ENCODE data around the gene ERCC4. TPM values are rescaled to one million over a fixed set of nuclear protein-coding genes. Genes with fewer than 3 reads are reported as not detected.

ERCC4 gene
- polyA plus RNA-seq, 2 of the 4 experiments (the other 2 are of a cell fraction), result 5.9 to 15.1 TPM

DNA sequence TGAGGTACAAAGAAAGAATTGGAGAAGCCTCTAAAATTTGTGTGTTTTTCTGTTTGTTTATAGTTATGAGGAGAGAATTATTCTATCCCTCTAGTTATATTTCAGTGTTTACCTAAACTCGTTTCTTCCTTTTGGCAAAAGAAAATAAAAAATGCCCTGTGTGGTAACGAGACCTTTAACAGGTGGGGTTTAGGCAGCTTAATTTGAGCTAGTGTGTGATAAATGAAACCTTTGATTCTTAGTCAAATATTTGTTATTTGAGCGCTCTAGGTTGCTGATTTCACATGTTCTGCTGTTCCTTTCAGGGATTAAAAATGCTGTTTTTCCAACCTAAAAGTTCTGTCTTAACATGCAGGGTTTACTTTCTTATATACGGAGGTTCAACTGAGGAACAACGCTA is 17.5 kb downstream of the ERCC4 start:
- CTCF ChIA-PET, result interaction anchor here (0.6 to 3.1 kb wide), 5 partner anchors 11 to 591 kb away, joined by 3 to 15 read pairs (median 3); partner anchors contain the start of gene ERCC4
- H3K4me3 ChIP-seq, result no peak overlapping the region
- H3K4me1 ChIP-seq, result peaks cover 29% of the 10 kb centered on the region
- WGBS (ENCODE audit: missing lambda C conversion rate), result 93% methylated on average over 5 of the region's 5 CpGs
- no peak for ATAC-seq
- H3K27ac ChIP-seq, result peak overlapping the region; percentile 58 to 79
- no peak for FAIRE-seq
- no peak for DNase-seq (ENCODE audit: low read depth in 1 of 2, low spot score in 1 of 2)
- peak overlapping the region; percentile 66; the same call in 2 of the 3 replicates for H3K4me2 ChIP-seq
- TF ChIP-seq MAFK (IDR thresholded peaks at IDR 0.05; ENCODE audit: partially characterized antibody) (no peak), CEBPB (IDR thresholded peaks at IDR 0.05) (no peak), PHF8 (IDR thresholded peaks at IDR 0.05; ENCODE audit: borderline replicate concordance, low read depth) (no peak), CHD4 (IDR thresholded peaks at IDR 0.05; ENCODE audit: borderline replicate concordance) (no peak), HOXB5 (CRISPR knock-in tag; IDR thresholded peaks at IDR 0.05) (no peak), EP300 (IDR thresholded peaks at IDR 0.05) (no peak), CBX2 (IDR thresholded peaks at IDR 0.05; ENCODE audit: borderline replicate concordance, low read depth) (no peak)
- POLR2A ChIA-PET, result no interaction called here
- H3K9me3 ChIP-seq, result no peaks in the 10 kb centered on the region

DNA sequence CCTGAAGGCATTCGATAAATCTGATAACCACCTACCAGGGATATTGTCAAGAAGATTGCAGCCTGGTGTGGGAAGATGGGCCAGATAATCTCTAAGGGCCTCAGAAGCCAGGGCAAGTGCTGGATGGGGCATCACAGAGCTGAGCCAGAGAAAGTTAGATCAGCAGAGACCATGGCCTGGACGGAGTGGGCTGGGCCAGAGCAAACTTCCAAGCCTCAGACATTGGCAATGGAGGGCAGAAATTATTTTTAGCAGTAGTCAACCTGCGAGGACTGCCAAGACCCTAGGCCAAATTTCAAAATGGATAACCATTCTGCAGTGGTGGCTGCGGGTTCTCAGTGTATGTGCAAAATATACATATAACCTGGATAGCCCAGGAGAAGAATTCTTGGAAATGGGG is 18.5 kb downstream of the ERCC4 start:
- POLR2A ChIA-PET, result no interaction called here
- FAIRE-seq, result no peak
- H3K4me3 ChIP-seq, result no peak overlapping the region
- no peak overlapping the region for H3K4me2 ChIP-seq
- no peak for ATAC-seq
- WGBS (ENCODE audit: missing lambda C conversion rate), result 95% methylated on average over 4 of the region's 4 CpGs
- CTCF ChIA-PET, result interaction anchor here (0.6 to 3.1 kb wide), 3 partner anchors 15 to 348 kb away, joined by 3 to 15 read pairs (median 3); partner anchors contain the start of gene ERCC4
- no peaks in the 10 kb centered on the region for H3K9me3 ChIP-seq
- no peak for DNase-seq (ENCODE audit: low read depth in 1 of 2, low spot score in 1 of 2)
- no peak overlapping the region for H3K27ac ChIP-seq
- TF ChIP-seq HOXB13 (CRISPR knock-in tag; IDR thresholded peaks at IDR 0.05; ENCODE audit: low read depth), result no peak
- TF ChIP-seq NPAS2 (CRISPR knock-in tag; IDR thresholded peaks at IDR 0.05; ENCODE audit: borderline replicate concordance), result no peak
- no peak for TF ChIP-seq RARB (CRISPR knock-in tag; IDR thresholded peaks at IDR 0.05)
- no peak for TF ChIP-seq HOXB5 (CRISPR knock-in tag; IDR thresholded peaks at IDR 0.05)
- H3K4me1 ChIP-seq, result peaks cover 29% of the 10 kb centered on the region

DNA sequence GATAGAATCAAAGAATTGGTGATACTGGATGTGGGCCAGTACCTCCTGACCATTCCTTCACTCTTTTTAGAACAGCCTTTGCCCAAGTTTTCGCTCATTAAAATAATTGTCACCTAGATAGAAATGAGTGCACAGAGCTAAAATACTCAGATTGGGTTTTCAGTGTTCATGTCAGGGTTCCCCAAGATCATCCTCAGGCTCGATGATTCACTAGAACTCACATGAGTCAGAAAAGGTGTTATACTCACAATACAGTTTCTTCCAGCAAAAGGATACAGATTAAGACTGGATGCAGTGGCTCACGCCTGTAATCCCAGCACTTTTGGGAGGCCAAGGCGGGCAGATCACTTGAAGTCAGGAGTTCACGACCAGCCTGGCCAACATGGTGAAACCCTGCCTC is 19.9 kb downstream of the ERCC4 start:
- Histone ChIP-seq H3K4me1 (peaks cover 29% of the 10 kb centered on the region), H3K27ac (peak overlapping the region in 1 of 2 experiments; percentile 1; a peak in 2 of 6 replicates), H3K4me2 (no peak overlapping the region), H3K9me3 (no peaks in the 10 kb centered on the region), H3K4me3 (no peak overlapping the region)
- FAIRE-seq (no peak), DNase-seq (ENCODE audit: low read depth in 1 of 2, low spot score in 1 of 2) (no peak), ATAC-seq (no peak)
- ChIA-PET CTCF (interaction anchor here (0.6 to 1.4 kb wide), 3 partner anchors 16 to 310 kb away, joined by 3 to 4 read pairs (median 3); no protein-coding TSS in a partner anchor), POLR2A (no interaction called here)
- WGBS (ENCODE audit: missing lambda C conversion rate), result 66% methylated on average over 3 of the region's 5 CpGs
- no peak for TF ChIP-seq MYC (IDR thresholded peaks at IDR 0.05; ENCODE audit: borderline replicate concordance, low read length)
- TF ChIP-seq, protein P1, sequence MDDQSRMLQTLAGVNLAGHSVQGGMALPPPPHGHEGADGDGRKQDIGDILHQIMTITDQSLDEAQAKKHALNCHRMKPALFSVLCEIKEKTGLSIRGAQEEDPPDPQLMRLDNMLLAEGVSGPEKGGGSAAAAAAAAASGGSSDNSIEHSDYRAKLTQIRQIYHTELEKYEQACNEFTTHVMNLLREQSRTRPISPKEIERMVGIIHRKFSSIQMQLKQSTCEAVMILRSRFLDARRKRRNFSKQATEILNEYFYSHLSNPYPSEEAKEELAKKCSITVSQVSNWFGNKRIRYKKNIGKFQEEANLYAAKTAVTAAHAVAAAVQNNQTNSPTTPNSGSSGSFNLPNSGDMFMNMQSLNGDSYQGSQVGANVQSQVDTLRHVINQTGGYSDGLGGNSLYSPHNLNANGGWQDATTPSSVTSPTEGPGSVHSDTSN (IDR thresholded peaks at IDR 0.05), result no peak
- TF ChIP-seq HOXB5 (CRISPR knock-in tag; IDR thresholded peaks at IDR 0.05), result no peak
- no peak for TF ChIP-seq FOXS1 (CRISPR knock-in tag; IDR thresholded peaks at IDR 0.05)
- TF ChIP-seq, protein P2, sequence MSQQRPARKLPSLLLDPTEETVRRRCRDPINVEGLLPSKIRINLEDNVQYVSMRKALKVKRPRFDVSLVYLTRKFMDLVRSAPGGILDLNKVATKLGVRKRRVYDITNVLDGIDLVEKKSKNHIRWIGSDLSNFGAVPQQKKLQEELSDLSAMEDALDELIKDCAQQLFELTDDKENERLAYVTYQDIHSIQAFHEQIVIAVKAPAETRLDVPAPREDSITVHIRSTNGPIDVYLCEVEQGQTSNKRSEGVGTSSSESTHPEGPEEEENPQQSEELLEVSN (IDR thresholded peaks at IDR 0.05; ENCODE audit: borderline replicate concordance, low read depth), result no peak
- TF ChIP-seq EHF (CRISPR knock-in tag; IDR thresholded peaks at IDR 0.05), result no peak
- TF ChIP-seq, protein P3, sequence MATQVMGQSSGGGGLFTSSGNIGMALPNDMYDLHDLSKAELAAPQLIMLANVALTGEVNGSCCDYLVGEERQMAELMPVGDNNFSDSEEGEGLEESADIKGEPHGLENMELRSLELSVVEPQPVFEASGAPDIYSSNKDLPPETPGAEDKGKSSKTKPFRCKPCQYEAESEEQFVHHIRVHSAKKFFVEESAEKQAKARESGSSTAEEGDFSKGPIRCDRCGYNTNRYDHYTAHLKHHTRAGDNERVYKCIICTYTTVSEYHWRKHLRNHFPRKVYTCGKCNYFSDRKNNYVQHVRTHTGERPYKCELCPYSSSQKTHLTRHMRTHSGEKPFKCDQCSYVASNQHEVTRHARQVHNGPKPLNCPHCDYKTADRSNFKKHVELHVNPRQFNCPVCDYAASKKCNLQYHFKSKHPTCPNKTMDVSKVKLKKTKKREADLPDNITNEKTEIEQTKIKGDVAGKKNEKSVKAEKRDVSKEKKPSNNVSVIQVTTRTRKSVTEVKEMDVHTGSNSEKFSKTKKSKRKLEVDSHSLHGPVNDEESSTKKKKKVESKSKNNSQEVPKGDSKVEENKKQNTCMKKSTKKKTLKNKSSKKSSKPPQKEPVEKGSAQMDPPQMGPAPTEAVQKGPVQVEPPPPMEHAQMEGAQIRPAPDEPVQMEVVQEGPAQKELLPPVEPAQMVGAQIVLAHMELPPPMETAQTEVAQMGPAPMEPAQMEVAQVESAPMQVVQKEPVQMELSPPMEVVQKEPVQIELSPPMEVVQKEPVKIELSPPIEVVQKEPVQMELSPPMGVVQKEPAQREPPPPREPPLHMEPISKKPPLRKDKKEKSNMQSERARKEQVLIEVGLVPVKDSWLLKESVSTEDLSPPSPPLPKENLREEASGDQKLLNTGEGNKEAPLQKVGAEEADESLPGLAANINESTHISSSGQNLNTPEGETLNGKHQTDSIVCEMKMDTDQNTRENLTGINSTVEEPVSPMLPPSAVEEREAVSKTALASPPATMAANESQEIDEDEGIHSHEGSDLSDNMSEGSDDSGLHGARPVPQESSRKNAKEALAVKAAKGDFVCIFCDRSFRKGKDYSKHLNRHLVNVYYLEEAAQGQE (IDR thresholded peaks at IDR 0.05), result no peak
